HG02852 (cell line): ENCODE results near the gene CACNA1D.

Experiments used
- ATAC-seq: cut with Tn5 transposase; IDR thresholded peaks from one replicate; pipeline ENCODE4 v1.9.1; 2021; ENCODE audit warnings: mild to moderate bottlenecking, moderate library complexity; ENCODE audit not compliant: unreplicated experiment

The CACNA1D gene

GRCh38 chr3:53680028-53680427 lies 185.6 kb downstream of the CACNA1D start:
- ATAC-seq = no peak

- ATAC-seq = no peak
Observed at GRCh38 chr3:53682807-53683206, 188.4 kb downstream of the CACNA1D start.

GRCh38 chr3:53688066-53688465 lies 193.7 kb downstream of the CACNA1D start:
- ATAC-seq = no peak

- ATAC-seq = no peak
Observed at GRCh38 chr3:53688989-53689388, 194.6 kb downstream of the CACNA1D start.

GRCh38 chr3:53689681-53690080 lies 195.3 kb downstream of the CACNA1D start:
- no peak for ATAC-seq

GRCh38 chr3:53690521-53690920 lies 196.1 kb downstream of the CACNA1D start:
- ATAC-seq = no peak

GRCh38 chr3:53691349-53691748 lies 196.9 kb downstream of the CACNA1D start:
- ATAC-seq = no peak

- no peak for ATAC-seq
Observed at GRCh38 chr3:53691885-53692284, 197.5 kb downstream of the CACNA1D start.

- ATAC-seq = no peak
Observed at GRCh38 chr3:53693451-53693850, 199.0 kb downstream of the CACNA1D start.

- ATAC-seq = no peak
Observed at GRCh38 chr3:53694046-53694445, 199.6 kb downstream of the CACNA1D start.

GRCh38 chr3:53694666-53695323 lies 200.4 kb downstream of the CACNA1D start:
- no peak for ATAC-seq

GRCh38 chr3:53695324-53695690 lies 200.9 kb downstream of the CACNA1D start:
- ATAC-seq = no peak

GRCh38 chr3:53696401-53697172 lies 202.2 kb downstream of the CACNA1D start:
- ATAC-seq = no peak

GRCh38 chr3:53700441-53700840 lies 206.0 kb downstream of the CACNA1D start:
- ATAC-seq = no peak

GRCh38 chr3:53702776-53703530 lies 208.5 kb downstream of the CACNA1D start:
- no peak for ATAC-seq

- ATAC-seq = no peak
Observed at GRCh38 chr3:53703630-53704362, 209.4 kb downstream of the CACNA1D start.

- no peak for ATAC-seq
Observed at GRCh38 chr3:53704363-53704725, 209.9 kb downstream of the CACNA1D start.

GRCh38 chr3:53705024-53705745 lies 210.8 kb downstream of the CACNA1D start:
- no peak for ATAC-seq

- no peak for ATAC-seq
Observed at GRCh38 chr3:53705774-53706173, 211.4 kb downstream of the CACNA1D start.

- ATAC-seq = no peak
Observed at GRCh38 chr3:53707222-53707621, 212.8 kb downstream of the CACNA1D start.
